Measurements from ENCODE around the gene ATP6V1C2. TPM values are rescaled to one million over a fixed set of nuclear protein-coding genes. Genes with fewer than 3 reads are reported as not detected.

The ATP6V1C2 gene, protein sequence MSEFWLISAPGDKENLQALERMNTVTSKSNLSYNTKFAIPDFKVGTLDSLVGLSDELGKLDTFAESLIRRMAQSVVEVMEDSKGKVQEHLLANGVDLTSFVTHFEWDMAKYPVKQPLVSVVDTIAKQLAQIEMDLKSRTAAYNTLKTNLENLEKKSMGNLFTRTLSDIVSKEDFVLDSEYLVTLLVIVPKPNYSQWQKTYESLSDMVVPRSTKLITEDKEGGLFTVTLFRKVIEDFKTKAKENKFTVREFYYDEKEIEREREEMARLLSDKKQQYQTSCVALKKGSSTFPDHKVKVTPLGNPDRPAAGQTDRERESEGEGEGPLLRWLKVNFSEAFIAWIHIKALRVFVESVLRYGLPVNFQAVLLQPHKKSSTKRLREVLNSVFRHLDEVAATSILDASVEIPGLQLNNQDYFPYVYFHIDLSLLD
- polyA plus RNA-seq (2013), result 3.7 TPM

DNA sequence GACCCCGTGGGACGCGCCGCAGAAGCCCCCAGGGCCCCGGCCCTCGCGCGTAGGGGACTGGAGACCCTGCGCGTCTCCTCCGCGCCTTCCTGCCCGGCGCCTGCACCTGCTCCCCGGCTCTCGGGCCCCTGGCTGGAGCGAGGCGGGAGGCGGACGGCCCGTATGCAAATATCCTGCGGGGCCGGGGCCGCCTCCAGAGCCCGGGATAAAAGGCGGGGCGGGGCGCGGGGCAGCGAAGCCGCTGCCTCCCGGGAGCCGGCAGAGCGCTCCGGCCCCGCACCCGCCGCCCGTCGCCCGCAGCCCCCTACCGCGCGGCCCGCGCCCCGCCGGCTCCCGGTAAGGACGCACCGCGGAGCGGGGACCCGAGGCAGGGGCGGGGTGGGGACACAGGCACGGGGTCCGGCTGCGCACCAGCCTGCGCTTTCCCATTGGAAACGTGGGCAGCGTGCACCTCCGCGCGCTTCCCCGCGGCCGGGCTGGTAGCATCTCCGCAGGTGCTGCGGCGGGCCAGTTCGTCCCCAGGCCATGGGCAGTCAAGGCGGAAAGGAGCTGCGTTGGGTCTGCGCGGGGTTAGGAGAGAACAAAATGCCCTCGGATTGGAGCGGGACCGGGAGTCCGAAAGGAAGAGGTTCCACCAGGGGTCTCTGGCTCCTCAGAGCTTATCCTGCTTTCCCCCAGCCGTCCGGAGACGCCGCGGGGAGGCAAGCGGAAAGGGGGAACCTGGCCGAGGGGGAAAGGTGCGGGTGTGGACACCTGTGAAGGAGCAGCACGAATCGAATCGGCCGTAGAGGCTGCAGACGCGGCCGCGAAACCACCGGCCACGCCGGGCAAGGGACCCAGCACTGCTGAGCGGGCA is at the start of gene ATP6V1C2:
Gene ATP6V1C2, plus strand, starts transcription at position 235 of the 856 bp plus-strand sequence. CDS start 1,220 bp downstream, outside the sequence.
- ChIA-PET POLR2A (no interaction called here), CTCF (no interaction called here)
- WGBS (ENCODE audit: insufficient coverage), result under 1% methylated on average over 79 of the region's 99 CpGs
- peaks cover 0 to 15% (median 12%) of the 10 kb centered on the region in 4 experiments for H3K4me1 ChIP-seq (ENCODE audit: control extremely low read depth in 1 of 4, control insufficient read depth in 4 of 4, insufficient read depth in 4 of 4, low read length in 3 of 4)
- no peaks in the 10 kb centered on the region for H3K36me3 ChIP-seq (ENCODE audit: control insufficient read depth in 4 of 4, insufficient read depth in 4 of 4, low read length in 3 of 4)
- H3K27me3 ChIP-seq (replicated peaks in 2 of 5; ENCODE audit: control insufficient read depth in 4 of 5, insufficient read depth in 5 of 5, low read length in 4 of 5), result peaks cover 21 to 76% (median 43%) of the 10 kb centered on the region in 5 experiments
- peak in 2 of 3 donors; percentile 13 to 26 for DNase-seq
- H3K9me3 ChIP-seq (ENCODE audit: control extremely low read depth in 1 of 5, control insufficient read depth in 4 of 5, insufficient read depth in 2 of 5, low read depth in 1 of 5, low read length in 4 of 5), result no peaks in the 10 kb centered on the region
- H3K27ac ChIP-seq (ENCODE audit: insufficient read depth in 1 of 2, low read depth in 1 of 2, low read length in 2 of 2, poor library complexity in 1 of 2, severe bottlenecking in 2 of 2), result no peak within 1 kb of the TSS
- peak within 1 kb of the TSS in 6 of 7 experiments; percentile 15 to 69 (median 48) for H3K4me3 ChIP-seq (ENCODE audit: control insufficient read depth in 1 of 7, extremely low read depth in 1 of 7, insufficient read depth in 4 of 7, low read depth in 2 of 7, low read length in 6 of 7)

DNA sequence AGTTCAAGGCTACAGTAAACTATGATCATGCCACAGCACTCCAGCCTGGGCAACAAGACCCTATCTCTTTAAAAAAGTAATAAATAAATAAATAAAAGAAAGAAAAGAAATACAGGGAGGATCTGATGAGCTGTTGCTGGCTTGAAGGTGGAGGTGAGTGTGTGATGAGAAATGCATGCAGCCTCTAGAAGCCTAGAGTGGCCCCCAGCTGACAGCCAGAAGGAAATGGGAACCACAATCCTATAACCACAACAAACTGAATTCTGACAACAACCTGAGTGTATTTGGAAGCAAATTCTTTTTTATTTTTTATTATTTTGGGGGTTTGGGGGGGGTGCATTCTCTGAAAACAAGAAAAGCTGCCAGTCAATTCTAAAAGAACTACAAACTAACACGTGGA is 46.3 kb upstream of the ATP6V1C2 start:
- Histone ChIP-seq H3K36me3 (ENCODE audit: control insufficient read depth in 4 of 4, insufficient read depth in 4 of 4, low read length in 3 of 4) (peaks cover 0 to 18% (median 13%) of the 10 kb centered on the region in 4 experiments), H3K27me3 (replicated peaks in 2 of 5; ENCODE audit: control insufficient read depth in 4 of 5, insufficient read depth in 5 of 5, low read length in 4 of 5) (no peaks in the 10 kb centered on the region), H3K4me3 (ENCODE audit: control insufficient read depth in 1 of 7, extremely low read depth in 1 of 7, insufficient read depth in 4 of 7, low read depth in 2 of 7, low read length in 6 of 7) (peak overlapping the region in 2 of 7 experiments; percentile 10 to 30), H3K27ac (ENCODE audit: insufficient read depth in 1 of 2, low read depth in 1 of 2, low read length in 2 of 2, poor library complexity in 1 of 2, severe bottlenecking in 2 of 2) (no peak overlapping the region), H3K9me3 (ENCODE audit: control extremely low read depth in 1 of 5, control insufficient read depth in 4 of 5, insufficient read depth in 2 of 5, low read depth in 1 of 5, low read length in 4 of 5) (no peaks in the 10 kb centered on the region), H3K4me1 (ENCODE audit: control extremely low read depth in 1 of 4, control insufficient read depth in 4 of 4, insufficient read depth in 4 of 4, low read length in 3 of 4) (peaks cover 2 to 14% (median 11%) of the 10 kb centered on the region in 4 experiments)
- ChIA-PET POLR2A (no interaction called here), CTCF (interaction anchor here (0.9 to 1.4 kb wide), 3 partner anchors 10 to 21 kb away, joined by 3 to 8 read pairs (median 4); partner anchors contain the start of gene NOL10)
- WGBS (ENCODE audit: insufficient coverage), result no CpG with 5 or more reads among the region's 1 CpG
- peak; percentile 29 to 74 (median 61) for DNase-seq

DNA sequence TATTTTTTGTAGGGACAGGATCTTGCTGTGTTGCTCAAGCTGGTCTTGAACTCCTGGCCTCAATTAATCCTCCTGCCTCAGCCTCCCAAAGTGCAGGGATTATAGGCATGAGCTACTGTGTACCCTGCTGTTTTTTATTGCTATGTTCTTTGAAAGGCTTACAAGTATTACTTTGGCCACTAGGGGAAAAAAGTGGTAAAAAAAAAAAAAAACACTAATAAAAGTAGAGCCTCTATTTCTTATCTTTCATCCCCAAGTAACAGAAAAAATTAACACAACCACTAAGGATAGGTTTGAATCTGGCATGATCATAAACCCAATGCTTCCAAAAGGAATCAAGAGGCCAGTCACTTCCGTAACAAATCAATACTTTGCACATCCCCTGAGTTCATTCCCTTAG is 43.2 kb upstream of the ATP6V1C2 start:
- no CpG with 5 or more reads among the region's 1 CpG for WGBS (ENCODE audit: insufficient coverage)
- Histone ChIP-seq H3K4me1 (ENCODE audit: control extremely low read depth in 1 of 4, control insufficient read depth in 4 of 4, insufficient read depth in 4 of 4, low read length in 3 of 4) (peaks cover 2 to 14% (median 11%) of the 10 kb centered on the region in 4 experiments), H3K9me3 (ENCODE audit: control extremely low read depth in 1 of 5, control insufficient read depth in 4 of 5, insufficient read depth in 2 of 5, low read depth in 1 of 5, low read length in 4 of 5) (no peaks in the 10 kb centered on the region), H3K36me3 (ENCODE audit: control insufficient read depth in 4 of 4, insufficient read depth in 4 of 4, low read length in 3 of 4) (peaks cover 2 to 25% (median 11%) of the 10 kb centered on the region in 4 experiments), H3K4me3 (ENCODE audit: control insufficient read depth in 1 of 7, extremely low read depth in 1 of 7, insufficient read depth in 4 of 7, low read depth in 2 of 7, low read length in 6 of 7) (no peak overlapping the region), H3K27me3 (replicated peaks in 2 of 5; ENCODE audit: control insufficient read depth in 4 of 5, insufficient read depth in 5 of 5, low read length in 4 of 5) (no peaks in the 10 kb centered on the region), H3K27ac (ENCODE audit: insufficient read depth in 1 of 2, low read depth in 1 of 2, low read length in 2 of 2, poor library complexity in 1 of 2, severe bottlenecking in 2 of 2) (no peak overlapping the region)
- DNase-seq, result peak in 2 of 3 donors; percentile 16 to 32
- CTCF ChIA-PET, result interaction anchor here (0.6 kb wide), 1 partner anchor 24 kb away, joined by 3 read pairs; no protein-coding TSS in a partner anchor
- POLR2A ChIA-PET, result no interaction called here

DNA sequence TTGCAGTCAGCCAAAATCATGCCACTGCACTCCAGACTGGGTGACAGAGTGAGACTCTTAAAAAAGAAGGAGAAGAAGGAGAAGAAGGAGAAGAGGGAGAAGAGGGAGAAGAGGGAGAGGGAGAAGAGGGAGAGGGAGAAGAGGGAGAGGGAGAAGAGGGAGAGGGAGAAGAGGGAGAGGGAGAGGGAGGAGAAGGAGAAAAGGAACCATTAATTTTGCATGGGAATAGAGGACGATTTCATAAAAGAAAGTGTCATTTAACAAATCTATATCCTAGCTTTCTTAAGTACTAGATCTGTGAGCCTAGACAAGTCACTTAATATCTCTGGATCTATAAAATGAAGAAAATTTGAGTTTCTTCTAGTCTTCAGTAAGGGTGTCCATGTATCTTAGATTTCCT is 41.2 kb upstream of the ATP6V1C2 start:
- Histone ChIP-seq H3K4me3 (ENCODE audit: control insufficient read depth in 1 of 7, extremely low read depth in 1 of 7, insufficient read depth in 4 of 7, low read depth in 2 of 7, low read length in 6 of 7) (no peak overlapping the region), H3K9me3 (ENCODE audit: control extremely low read depth in 1 of 5, control insufficient read depth in 4 of 5, insufficient read depth in 2 of 5, low read depth in 1 of 5, low read length in 4 of 5) (no peaks in the 10 kb centered on the region), H3K27me3 (replicated peaks in 2 of 5; ENCODE audit: control insufficient read depth in 4 of 5, insufficient read depth in 5 of 5, low read length in 4 of 5) (no peaks in the 10 kb centered on the region), H3K36me3 (ENCODE audit: control insufficient read depth in 4 of 4, insufficient read depth in 4 of 4, low read length in 3 of 4) (peaks cover 6 to 29% (median 16%) of the 10 kb centered on the region in 4 experiments), H3K4me1 (ENCODE audit: control extremely low read depth in 1 of 4, control insufficient read depth in 4 of 4, insufficient read depth in 4 of 4, low read length in 3 of 4) (peaks cover 1 to 7% (median 4%) of the 10 kb centered on the region in 4 experiments), H3K27ac (ENCODE audit: insufficient read depth in 1 of 2, low read depth in 1 of 2, low read length in 2 of 2, poor library complexity in 1 of 2, severe bottlenecking in 2 of 2) (no peak overlapping the region)
- no CpG with 5 or more reads among the region's 1 CpG for whole genome bisulfite sequencing (ENCODE audit: insufficient coverage)
- POLR2A ChIA-PET, result no interaction called here
- CTCF ChIA-PET, result interaction anchor here (3.3 kb wide), 1 partner anchor 9 kb away, joined by 9 read pairs; the partner anchor contains the start of gene NOL10
- DNase-seq, result no peak

DNA sequence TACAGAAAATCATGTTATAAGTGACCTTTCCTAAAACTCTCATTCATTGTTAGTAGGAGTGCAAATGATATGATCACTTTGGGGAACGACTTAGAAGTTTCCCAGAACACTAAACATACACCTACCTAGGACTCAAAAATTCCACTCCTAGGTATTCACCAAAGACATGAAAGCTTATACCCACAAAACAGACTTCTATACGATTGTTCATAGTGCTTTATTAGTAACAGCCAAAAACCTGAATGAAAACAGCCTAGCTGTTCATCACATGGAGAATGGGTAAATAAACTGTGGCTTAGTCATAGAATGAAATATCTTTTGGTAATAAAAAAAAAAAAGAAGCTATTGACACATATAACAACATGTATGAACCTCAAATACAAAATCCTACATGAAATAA is 40.5 kb upstream of the ATP6V1C2 start:
- POLR2A ChIA-PET, result no interaction called here
- CTCF ChIA-PET, result interaction anchor here (0.8 to 3.3 kb wide), 2 partner anchors 9 to 26 kb away, joined by 4 to 9 read pairs; partner anchors contain the start of gene NOL10
- no CpG with 5 or more reads among the region's 2 CpGs for WGBS (ENCODE audit: insufficient coverage)
- H3K9me3 ChIP-seq (ENCODE audit: control extremely low read depth in 1 of 5, control insufficient read depth in 4 of 5, insufficient read depth in 2 of 5, low read depth in 1 of 5, low read length in 4 of 5), result no peaks in the 10 kb centered on the region
- H3K27me3 ChIP-seq (replicated peaks in 2 of 5; ENCODE audit: control insufficient read depth in 4 of 5, insufficient read depth in 5 of 5, low read length in 4 of 5), result no peaks in the 10 kb centered on the region
- H3K4me3 ChIP-seq (ENCODE audit: control insufficient read depth in 1 of 7, extremely low read depth in 1 of 7, insufficient read depth in 4 of 7, low read depth in 2 of 7, low read length in 6 of 7), result no peak overlapping the region
- peaks cover 6 to 29% (median 16%) of the 10 kb centered on the region in 4 experiments for H3K36me3 ChIP-seq (ENCODE audit: control insufficient read depth in 4 of 4, insufficient read depth in 4 of 4, low read length in 3 of 4)
- H3K4me1 ChIP-seq (ENCODE audit: control extremely low read depth in 1 of 4, control insufficient read depth in 4 of 4, insufficient read depth in 4 of 4, low read length in 3 of 4), result no peaks in the 10 kb centered on the region
- no peak for DNase-seq
- no peak overlapping the region for H3K27ac ChIP-seq (ENCODE audit: insufficient read depth in 1 of 2, low read depth in 1 of 2, low read length in 2 of 2, poor library complexity in 1 of 2, severe bottlenecking in 2 of 2)

DNA sequence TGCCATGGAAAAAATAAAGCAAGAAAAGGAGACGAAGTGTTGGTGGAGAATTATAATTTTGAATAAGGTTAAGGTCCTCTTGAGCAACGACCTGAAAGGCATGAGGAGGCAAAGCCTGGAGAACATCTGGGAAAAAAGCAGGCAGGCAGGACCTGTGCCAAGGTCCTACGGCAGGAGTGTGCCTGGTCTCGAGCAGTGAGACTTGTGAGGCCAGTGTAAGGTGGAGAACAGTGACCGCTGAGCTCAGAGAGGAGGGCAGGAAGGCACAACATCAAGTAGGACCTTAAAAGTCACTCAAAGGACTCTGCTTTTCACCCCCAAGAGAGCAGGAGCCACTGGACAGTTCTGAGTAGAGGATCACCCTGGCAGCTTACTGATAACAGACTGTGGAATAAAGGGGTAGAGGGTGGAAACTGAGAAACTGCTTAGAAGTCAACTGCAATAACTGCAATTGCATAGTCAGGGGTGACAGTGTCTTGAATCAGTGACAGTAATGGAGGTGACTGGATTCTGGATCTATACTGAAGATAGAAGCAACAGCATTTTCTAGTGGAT is 35.2 kb upstream of the ATP6V1C2 start:
- WGBS (ENCODE audit: insufficient coverage), result 87% methylated on average over 5 of the region's 5 CpGs
- CTCF ChIA-PET, result interaction anchor here (1.3 kb wide), 2 partner anchors 11 to 21 kb away, joined by 3 to 4 read pairs; no protein-coding TSS in a partner anchor
- POLR2A ChIA-PET, result no interaction called here

More for the DNA sequence above, 35.2 kb upstream of the ATP6V1C2 start:
- H3K4me1 ChIP-seq (ENCODE audit: control extremely low read depth in 1 of 4, control insufficient read depth in 4 of 4, insufficient read depth in 4 of 4, low read length in 3 of 4), result peaks cover 8 to 26% (median 16%) of the 10 kb centered on the region in 4 experiments
- H3K9me3 ChIP-seq (ENCODE audit: control extremely low read depth in 1 of 5, control insufficient read depth in 4 of 5, insufficient read depth in 2 of 5, low read depth in 1 of 5, low read length in 4 of 5), result no peaks in the 10 kb centered on the region
- no peak overlapping the region for H3K4me3 ChIP-seq (ENCODE audit: control insufficient read depth in 1 of 7, extremely low read depth in 1 of 7, insufficient read depth in 4 of 7, low read depth in 2 of 7, low read length in 6 of 7)
- DNase-seq, result no peak
- H3K36me3 ChIP-seq (ENCODE audit: control insufficient read depth in 4 of 4, insufficient read depth in 4 of 4, low read length in 3 of 4), result peaks cover 4 to 18% (median 15%) of the 10 kb centered on the region in 4 experiments
- H3K27ac ChIP-seq (ENCODE audit: insufficient read depth in 1 of 2, low read depth in 1 of 2, low read length in 2 of 2, poor library complexity in 1 of 2, severe bottlenecking in 2 of 2), result no peak overlapping the region
- H3K27me3 ChIP-seq (replicated peaks in 2 of 5; ENCODE audit: control insufficient read depth in 4 of 5, insufficient read depth in 5 of 5, low read length in 4 of 5), result no peaks in the 10 kb centered on the region

Measured in common myeloid progenitor, CD34-positive (primary cell).